NCI-H2196 (cell line): ENCODE results near the gene SYDE2.
A peak's percentile ranks its signal among the peaks of the same experiment; 100 is the strongest.
"Not testable (repeated sequence)": the region's sequence is repeated elsewhere in the genome, so short reads cannot be mapped to it uniquely, and the experiment has no call there.

Source experiments
- DNase-seq: peaks from one replicate; lab custom pipeline; 2025; ENCODE audit not compliant: unreplicated experiment; lab: John Stamatoyannopoulos, UW

Gene SYDE2

GRCh38 chr1:85200463-85201339 is at the start of gene SYDE2:
Gene SYDE2, minus strand, starts transcription at chr1:85201016. Its CDS starts 20 bp downstream, at chr1:85200996.
- DNase-seq, result peak; percentile 61

DNA sequence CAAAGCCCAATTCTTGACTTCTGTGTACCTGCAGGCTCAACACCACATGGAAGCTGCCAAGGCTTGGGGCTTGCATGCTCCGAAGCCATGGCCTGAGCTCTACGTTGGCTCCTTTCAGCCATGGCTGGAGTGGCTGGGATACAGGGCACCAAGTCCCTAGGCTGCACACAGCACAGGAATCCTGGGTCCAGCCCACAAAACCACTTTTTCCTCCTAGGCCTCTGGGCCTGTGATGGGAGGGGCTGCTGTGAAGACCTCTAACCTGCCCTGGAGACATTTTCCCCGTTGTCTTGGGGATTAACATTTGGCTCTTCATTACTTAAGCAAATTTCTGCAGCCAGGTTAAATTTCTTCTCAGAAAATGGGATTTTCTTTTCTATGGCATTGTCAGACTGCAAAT is 48.2 kb upstream of the SYDE2 start:
- DNase-seq, result not testable (repeated sequence)

DNA sequence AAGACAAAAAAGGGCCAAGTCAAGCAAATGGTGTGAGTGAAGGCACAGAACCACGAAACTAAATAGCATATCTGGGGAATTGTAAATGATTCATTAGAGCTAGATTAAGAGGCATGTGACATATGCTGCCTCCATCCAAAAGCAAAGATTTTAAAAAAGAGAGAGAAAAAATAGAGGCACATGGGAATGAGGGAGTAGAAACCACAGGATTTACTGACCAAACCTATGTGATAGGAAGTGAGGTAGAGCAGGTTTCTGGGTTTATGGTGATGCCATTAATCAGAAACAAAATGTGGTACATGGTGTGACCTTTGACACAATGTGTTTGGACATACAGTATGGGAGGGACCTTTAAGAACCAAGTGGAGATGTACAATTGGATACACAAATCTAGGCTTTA is 45.1 kb upstream of the SYDE2 start:
- no peak for DNase-seq

DNA sequence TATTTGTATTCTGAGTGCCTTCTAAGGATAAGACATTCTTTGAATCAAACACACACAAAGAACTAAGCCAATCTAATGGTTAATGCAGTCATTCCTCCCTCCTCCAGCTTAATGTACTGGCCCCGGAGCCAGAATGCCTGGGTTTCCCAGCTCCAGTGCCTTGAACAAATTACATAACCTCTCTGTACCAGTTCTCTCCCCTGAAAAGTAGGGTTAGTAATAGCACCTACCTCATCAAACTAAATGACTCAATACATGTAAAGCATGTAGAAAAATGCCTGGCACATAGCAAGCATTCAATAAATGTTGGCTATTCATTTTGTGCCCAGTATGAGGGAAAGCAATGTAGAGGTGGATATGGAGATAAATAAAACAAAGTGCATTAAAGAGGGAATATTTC is 44.6 kb upstream of the SYDE2 start:
- DNase-seq, result no peak

DNA sequence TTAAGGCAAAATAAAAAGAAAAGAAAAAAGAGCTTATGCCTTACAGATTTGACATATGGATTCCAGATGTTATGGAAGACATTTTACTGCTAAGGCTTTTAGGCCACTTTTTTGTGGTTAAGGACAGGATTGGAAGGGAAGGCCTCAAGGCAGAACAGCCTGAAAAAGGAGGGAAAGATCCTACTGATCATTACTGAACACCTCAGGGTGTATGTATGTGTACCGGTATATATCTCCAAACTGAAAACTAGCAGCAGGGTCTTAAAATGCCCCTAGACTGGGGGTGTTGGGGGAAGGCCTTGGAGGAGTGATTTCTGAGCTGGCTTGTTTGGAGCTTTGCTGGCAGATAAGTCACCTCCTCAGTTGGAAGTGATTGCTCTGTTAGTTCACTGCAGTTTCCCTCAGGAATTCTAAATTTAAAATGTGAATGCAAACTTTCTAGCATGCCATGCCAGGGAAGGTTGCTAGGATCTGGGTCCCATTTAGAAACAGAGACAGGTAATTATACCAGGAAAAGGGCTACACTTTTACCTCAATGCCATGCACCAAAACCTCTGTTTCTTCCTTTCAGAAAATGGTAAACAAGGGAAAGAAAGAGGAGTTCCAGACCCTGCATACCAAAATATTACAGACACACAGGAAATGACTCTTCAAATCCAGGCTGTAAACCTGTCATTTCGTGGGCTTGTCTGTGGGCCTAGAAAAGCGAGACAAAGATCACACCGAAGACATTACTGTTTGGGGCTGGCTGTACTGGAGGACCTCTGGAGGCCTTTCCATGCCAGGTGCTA is 43.6 kb upstream of the SYDE2 start:
- DNase-seq, result no peak

DNA sequence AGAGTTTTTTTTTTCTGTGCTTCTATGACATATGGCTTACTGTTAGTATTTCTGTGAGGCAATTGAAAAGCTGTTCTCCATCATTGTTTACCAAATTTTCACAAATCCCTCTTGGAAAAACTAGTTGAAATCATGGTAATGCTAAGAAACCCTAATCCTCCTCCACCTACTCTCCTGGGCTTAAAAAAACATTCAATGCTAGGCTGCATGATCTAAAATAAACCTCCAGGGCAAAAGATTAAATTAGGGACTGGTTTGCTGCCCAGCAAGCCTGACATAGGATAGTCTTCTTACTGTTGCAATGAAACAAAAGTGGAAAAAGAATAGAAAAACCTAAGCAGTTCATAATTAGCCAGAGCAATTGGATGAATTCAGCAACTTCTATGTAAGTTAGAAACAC is 42.6 kb upstream of the SYDE2 start:
- no peak for DNase-seq

GRCh38 chr1:85240643-85241042 is 39.8 kb upstream of the SYDE2 start:
- DNase-seq, result no peak

- DNase-seq, result peak; percentile 25
These were observed 39.4 kb upstream of the SYDE2 start for GRCh38 chr1:85240174-85240601.

DNA sequence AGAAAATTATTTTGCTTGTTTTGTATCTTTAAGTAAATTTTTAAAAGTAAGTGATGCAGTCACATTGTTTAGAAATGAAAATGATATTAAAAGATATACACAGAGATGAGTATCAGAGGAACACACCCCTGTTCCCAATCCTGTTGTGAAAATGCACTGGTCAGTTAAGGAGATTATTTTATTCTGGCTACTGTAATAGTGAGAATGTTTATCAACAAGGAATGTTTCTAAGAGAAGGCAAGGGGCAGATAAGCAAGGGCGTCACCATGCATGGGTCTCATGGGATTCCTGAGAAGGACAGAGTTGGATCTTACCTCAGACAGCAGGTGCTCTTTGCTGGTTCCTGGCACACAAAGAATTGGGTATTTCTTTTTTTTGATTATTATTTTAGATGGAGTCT is 36.8 kb upstream of the SYDE2 start:
- no peak for DNase-seq

DNA sequence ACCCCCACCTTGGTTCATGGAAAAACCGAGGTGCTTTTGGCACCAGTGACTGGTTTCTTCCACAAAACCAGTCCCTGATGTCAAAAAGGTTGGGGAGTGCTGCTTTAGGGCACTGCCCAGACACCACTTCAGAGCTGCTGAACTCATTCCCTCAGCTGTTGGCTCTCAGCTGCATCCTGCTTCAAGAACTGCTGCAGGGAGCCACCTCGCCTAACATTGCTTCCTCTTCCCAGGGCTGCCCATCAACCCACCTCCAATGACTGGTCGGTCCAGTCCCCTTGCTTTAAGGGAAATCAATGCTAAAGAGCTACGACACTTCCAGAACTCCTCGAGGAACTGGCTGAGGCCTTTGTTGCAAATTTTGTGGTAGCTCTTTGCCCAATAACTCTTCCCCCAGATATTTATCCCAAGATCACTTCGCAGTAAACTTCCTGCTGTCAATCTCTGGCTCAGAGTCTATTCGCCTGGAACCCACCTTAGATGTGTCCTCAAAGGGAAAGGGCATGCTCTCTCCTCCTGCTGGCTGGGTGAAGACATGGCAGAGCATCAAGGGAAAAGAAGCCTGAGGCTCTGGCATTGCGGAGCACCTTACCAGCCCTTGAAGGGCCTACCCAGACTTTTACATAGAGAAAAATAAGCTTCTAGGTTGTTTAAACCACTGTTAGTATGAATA is 29.6 kb upstream of the SYDE2 start:
- DNase-seq, result no peak

DNA sequence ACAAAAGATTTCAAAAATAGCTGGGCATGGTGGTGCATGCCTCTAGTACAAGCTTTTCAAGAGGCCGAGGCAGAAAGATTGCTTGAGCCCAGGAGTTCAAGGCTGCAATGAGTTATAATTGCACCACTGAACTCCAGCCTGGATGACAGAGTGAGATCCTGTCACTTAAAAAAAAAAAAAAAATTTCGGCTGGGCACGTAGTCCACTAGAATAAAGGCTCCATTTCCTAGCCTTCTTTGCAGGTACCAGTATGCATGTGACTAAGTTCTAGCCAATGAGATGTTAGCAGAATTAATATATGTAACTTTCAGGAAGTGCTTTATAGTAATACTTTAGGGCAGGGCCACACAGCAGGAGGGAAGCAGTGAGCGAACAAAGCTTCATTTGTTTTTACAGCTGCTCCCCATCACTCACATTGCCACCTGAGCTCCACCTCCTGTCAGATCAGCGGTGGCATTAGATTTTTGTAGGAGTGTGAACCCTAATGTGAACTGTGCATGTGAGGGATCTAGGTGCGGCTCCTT is 28.8 kb upstream of the SYDE2 start:
- DNase-seq, result no peak

- no peak for DNase-seq
These were observed 28.2 kb upstream of the SYDE2 start for GRCh38 chr1:85228972-85229371.

DNA sequence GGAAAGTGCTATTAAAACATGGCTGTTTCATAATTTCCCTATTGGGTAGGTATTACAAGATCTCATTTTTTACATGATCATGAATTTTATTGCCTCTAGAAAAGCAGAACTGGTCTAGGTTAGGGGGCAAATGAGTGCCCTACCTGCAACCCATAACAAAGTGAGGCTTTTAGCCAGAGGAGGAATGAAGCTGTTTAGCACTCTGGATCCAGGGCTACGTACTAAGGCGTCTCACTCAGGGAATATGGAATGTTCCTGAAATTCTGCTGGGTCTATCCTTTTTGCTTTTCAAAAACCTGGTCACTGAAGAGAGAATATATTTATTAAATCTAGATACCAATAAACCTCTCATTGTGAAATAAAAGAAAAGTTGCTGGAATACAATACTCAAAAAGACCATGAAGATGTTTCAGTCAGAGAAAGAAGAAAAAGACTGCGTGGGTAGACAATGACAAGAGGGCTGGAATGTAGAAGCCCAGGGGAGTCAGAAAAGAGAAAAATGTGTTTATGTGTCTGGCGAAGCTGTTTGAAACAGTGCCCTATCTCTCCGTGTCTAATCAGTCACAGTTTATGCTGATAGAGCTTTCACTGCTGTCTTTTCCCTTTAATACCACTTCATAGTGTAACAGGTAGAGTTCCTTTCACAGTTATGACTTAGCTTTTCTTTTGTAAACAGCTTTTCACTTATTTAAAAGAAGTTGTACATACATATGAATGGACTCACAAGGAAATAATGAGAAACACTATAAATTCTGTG is 25.0 kb upstream of the SYDE2 start:
- DNase-seq, result no peak

DNA sequence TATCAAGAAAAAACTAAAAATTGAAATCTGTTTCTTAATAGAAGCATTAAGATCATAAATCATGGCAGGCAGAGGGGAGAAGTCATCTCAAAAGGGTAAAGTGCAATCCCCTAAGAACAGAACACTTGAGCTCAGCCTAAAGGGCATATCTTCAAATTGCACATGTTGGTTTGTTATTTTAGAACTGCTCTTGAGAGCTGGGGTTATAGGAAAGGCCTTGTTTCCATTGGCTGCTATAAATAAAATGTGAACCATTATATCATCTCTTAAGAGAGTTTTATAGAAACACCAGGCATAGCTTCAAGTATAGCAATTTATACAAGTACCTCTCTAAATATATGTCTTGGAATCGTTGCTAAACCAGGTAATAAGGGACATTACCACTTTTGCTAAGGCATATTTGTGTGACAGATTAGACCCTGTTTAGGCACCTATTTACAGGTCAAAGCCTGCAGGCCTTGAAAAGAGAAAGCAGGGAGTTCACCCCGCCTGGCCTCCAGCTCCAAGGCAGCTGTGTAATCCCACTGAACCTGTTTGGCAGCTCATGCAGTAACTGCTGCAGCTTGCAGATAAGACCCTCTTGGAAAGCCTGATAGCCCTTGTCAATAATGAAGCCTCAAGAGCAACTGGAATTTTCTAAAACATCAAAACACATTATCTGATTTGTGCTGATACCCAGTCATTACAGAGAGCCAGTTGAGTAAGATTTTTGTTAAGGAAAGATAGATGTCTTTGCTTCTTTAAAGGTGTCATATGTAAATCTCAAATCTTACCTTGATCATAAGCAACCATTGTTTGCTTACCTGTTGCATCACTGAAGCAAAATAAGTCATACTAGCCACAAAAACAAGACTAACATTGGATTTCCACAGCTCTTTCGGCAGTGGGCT is 24.2 kb upstream of the SYDE2 start:
- peak; percentile 43 for DNase-seq

DNA sequence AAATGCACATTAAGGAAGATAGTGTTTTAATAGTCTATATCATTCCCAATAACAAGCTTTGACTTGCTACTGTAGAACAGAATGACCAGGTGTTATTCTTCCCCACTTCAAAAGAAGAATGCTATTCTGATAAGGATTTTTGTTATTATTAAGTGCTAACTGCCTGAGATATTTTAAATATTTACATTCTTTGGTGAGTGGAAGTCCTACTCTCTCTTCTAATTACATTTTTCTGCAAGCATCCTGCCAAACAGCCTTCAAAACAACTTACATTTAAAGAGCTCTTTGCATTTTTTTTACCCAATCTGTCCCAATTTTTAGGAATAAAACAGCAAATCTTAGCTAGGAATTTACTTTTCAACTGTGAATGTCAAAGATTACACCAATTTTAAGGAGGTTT is 23.5 kb upstream of the SYDE2 start:
- DNase-seq, result no peak

GRCh38 chr1:85223334-85223733 is 22.5 kb upstream of the SYDE2 start:
- DNase-seq, result no peak

DNA sequence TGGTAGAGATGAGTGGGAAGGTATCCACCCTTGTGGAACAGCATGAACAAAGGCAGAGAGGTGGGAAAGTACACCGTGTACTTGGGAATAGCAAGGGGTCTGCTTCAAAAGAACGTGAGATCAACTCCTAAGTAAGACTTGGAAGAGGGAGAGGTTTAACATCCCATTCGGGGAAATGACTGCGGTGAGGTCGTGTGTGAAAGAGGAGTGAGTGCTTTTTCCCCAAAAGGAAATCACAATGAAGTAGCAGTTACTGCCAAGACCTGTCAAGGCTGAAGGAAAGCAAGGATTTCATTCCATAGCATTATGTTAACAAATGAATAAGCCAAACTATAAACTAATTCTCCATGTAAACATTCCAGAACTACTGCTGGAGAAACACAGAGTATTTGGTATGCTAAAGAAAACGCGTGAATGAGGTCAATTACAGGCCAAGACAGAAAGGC is 20.0 kb upstream of the SYDE2 start:
- no peak for DNase-seq

DNA sequence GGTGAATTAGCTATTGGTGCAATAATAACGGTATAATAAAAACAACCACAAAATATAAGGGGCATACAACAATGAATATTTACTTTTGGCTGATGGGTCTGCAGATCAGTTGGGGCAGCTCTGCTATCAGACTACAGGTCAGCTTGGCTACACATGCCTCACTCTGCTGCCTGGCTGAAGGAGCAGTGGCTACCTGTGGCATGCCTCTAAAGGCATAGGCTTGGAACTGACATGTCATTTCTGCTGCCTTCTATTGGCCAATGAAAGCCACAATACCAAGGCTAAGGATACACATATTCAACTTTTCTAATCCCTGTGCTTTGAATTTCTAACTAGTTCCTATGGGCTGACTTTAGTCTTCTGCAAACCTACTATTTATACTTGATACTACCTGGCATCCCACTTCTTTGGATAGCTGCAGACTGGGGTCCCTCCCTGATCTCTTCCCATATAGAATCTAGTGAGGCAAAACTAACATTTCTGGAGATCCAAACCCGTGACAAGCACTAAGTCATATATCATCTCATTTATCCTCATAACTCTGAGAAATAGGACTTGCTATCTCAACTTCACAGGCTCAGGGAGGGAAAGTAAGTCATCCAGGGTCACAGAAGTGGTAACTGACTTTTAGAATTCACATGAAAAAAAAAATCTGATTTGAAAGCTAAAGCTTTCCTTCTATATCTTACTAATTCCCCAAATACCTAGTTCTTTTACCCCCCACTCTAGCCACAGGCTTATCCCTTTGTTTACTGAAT is 19.2 kb upstream of the SYDE2 start:
- DNase-seq, result no peak

DNA sequence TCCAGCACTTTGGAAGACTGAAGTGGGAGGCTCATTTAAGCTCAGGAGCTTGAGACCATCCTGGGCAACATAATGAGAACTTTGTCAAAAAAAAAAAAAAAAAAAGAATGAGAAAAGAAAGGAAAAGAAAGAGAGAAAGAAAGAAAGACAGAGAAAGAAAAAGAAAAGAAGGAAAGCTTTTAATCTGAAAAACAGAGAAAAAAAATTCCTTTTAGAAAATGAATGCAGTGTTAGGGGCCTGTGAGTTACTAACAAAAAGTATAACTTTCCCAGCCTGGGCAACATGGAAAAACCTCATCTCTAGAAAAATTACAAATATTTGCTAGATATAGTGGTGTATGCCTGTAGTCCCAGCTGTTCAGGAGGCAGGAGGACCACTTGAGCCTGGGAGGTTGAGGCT is 15.9 kb upstream of the SYDE2 start:
- DNase-seq, result no peak
